Activated CD8-positive, alpha-beta memory T cell treated with anti-CD3 and anti-CD28 coated beads, Interleukin-2, amount 50 U/mL, for 24 hours (primary cell): ENCODE measurements around the gene GRM8.

Experiments
- DNase-seq: peaks from one replicate; pipeline ENCODE4 v3.0.0-alpha.2; 2020; ENCODE audit errors: extremely low read depth

The GRM8 gene

GRCh38 chr7:127230192-127230925, 22.4 kb downstream of the GRM8 start:
- no peak for DNase-seq

- DNase-seq = no peak
Observed at GRCh38 chr7:127226685-127227374, 25.9 kb downstream of the GRM8 start.

- DNase-seq = no peak
Observed at GRCh38 chr7:127221731-127222130, 31.0 kb downstream of the GRM8 start.

- DNase-seq = no peak
Observed at GRCh38 chr7:127214956-127215718, 37.6 kb downstream of the GRM8 start.

GRCh38 chr7:127209886-127210285, 42.9 kb downstream of the GRM8 start:
- DNase-seq = no peak

- no peak for DNase-seq
Observed at GRCh38 chr7:127208860-127209259, 43.9 kb downstream of the GRM8 start.

GRCh38 chr7:127208351-127208750, 44.4 kb downstream of the GRM8 start:
- DNase-seq = no peak

GRCh38 chr7:127207806-127208205, 44.9 kb downstream of the GRM8 start:
- no peak for DNase-seq

GRCh38 chr7:127207230-127207629, 45.5 kb downstream of the GRM8 start:
- no peak for DNase-seq

GRCh38 chr7:127194571-127194970, 58.2 kb downstream of the GRM8 start:
- no peak for DNase-seq

GRCh38 chr7:127189886-127190285, 62.9 kb downstream of the GRM8 start:
- no peak for DNase-seq

- DNase-seq = no peak
Observed at GRCh38 chr7:127189074-127189473, 63.7 kb downstream of the GRM8 start.

- no peak for DNase-seq
Observed at GRCh38 chr7:127187740-127188139, 65.0 kb downstream of the GRM8 start.

- DNase-seq = no peak
Observed at GRCh38 chr7:127186686-127187085, 66.1 kb downstream of the GRM8 start.

- no peak for DNase-seq
Observed at GRCh38 chr7:127177156-127177555, 75.6 kb downstream of the GRM8 start.

GRCh38 chr7:127162366-127162765, 90.4 kb downstream of the GRM8 start:
- no peak for DNase-seq

- no peak for DNase-seq
Observed at GRCh38 chr7:127158659-127159058, 94.1 kb downstream of the GRM8 start.

- no peak for DNase-seq
Observed at GRCh38 chr7:127154958-127155357, 97.8 kb downstream of the GRM8 start.

GRCh38 chr7:127154101-127154500, 98.6 kb downstream of the GRM8 start:
- no peak for DNase-seq

- no peak for DNase-seq
Observed at GRCh38 chr7:127153315-127153714, 99.4 kb downstream of the GRM8 start.

- no peak for DNase-seq
Observed at GRCh38 chr7:127152423-127152822, 100.3 kb downstream of the GRM8 start.

- DNase-seq = no peak
Observed at GRCh38 chr7:127151379-127151778, 101.4 kb downstream of the GRM8 start.

- no peak for DNase-seq
Observed at GRCh38 chr7:127150543-127150942, 102.2 kb downstream of the GRM8 start.
